T-helper 2 cell (primary cell): Measurements from ENCODE around the gene DLGAP4.

Experiments used
- DNase-seq, 5 experiments: peaks; one replicate each; pipeline versions ENCODE4 v3.0.0 to v3.0.0-alpha.2; 2012 to 2022

DLGAP4 gene

DNA sequence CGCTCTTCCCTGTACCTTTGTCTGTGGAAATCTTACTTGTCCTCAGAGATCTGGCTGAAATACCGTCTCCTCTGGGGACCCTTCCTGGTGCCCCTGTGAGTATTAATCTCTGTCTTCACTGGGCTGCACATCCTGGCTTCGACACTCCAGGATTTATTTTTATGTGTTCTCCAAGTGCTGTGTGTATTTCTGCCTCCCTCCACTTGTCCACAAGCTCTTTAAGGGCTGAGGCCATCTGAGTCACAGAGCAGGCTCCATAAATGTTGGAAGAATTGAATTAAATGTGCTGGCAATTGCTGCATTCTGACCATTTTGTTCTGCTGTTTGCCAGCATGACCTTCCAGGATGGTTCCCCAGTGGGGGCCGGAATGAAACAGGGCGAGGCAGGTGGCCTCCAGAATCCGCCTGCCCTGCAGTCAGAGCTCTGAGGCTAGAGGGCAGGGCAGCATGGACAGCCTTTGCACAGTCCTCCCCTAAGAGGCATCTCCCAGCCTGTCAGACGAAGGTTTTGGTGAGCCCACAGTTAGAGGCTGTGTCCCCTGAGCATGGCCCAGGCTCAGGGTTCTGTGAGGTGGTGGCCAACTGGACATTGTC, 105.8 kb downstream of the DLGAP4 start:
- DNase-seq = no peak

DNA sequence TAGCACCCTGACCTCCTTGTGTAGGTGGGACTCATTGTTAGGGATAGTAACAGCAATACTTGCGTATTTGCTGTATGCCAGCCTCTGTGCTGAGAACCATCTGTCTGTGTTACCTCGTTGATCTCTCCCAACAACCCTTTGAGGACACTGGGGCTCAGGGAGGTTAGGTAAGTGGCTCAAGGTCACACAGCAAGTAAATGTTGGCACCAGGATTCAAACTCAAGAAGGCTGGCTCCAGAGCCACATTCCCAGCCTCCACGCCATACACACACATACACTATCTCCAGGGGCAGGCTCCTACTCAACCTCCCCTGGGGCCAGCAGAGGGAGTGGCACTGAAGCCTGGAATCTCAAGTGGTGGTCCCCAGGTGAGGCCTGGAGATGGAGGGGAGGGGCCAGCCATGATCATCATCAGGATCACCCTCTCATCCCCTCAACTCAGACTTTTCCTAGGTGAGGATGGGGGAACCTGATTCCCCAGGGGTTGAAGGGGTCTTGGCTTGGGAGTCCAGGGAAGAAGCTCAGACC, 109.4 kb downstream of the DLGAP4 start:
- DNase-seq = no peak

DNA sequence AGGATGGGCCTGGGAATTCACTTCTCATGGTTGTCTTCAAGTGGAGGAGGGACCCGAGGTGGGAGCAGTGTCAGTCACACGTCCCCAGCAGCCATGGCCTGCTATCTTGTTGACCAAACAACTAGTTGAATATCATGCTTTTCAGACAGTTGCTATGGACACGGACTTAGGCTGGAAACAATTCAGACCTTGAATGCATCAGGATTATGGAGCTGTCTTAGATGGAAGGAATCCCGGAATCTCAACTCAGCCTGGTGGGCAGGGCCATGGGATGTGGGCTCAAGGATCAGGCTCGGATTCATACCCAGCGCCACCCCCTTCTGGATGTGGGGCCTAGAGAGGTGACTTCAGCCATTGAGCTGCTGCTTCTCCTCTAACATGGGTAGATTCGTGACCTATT, 112.6 kb downstream of the DLGAP4 start:
- no peak for DNase-seq

DNA sequence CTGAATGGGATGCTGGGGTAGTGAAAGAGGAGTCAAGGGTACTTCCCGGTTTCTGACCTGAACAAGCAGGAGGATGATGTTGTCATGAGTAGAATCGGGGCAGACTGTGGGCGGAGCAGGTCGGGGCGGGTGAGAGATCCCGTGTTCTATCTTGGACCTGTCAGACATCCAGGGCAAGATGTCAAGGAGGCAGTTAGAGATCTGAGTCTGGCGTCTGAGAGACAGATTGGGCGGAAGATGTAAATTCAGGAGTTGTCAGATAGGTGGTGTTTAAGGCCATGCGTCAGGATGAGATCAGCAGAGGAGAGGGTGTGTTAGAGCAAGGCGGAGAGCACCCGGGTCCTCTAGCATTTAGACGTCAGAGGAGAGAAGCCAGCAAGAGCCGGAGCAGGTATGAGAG, 115.5 kb downstream of the DLGAP4 start:
- DNase-seq = no peak

DNA sequence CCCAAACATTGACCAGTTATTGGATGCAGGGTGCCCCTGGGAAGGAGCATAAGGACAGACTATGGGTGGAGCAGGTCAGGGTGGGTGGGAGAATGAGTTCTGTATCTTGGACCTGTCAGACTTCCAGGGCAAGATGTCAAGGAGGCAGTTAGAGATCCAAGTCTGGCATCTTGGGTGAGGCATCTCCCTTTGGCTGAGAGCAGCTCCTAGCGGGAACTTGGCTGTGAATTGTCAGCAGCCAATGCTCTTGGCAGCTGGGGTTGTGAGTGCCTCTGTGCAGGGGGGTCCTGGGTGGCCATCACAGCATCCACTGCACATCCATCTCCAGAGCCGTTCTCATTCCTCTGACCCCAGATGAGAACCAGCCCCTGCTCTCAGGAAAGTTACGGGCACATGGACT, 118.2 kb downstream of the DLGAP4 start:
- no peak for DNase-seq

DNA sequence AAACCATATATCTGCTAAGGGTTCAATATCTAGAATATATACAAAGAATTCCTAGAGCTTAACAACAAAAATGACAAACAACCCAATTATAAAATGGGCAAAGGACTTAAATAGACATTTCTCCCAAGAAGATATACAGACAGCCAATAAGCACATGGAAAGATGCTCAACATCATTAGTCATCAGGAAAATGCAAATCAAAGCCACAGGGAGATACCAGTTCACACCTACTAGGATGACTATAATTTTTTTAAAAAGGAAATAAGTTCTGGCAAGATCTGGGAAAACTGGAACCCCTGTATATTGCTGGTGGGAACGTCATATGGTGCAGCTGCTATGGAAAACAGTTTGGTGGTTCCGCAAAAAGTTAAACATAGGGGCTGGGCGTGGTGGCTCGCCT, 119.0 kb downstream of the DLGAP4 start:
- no peak for DNase-seq

DNA sequence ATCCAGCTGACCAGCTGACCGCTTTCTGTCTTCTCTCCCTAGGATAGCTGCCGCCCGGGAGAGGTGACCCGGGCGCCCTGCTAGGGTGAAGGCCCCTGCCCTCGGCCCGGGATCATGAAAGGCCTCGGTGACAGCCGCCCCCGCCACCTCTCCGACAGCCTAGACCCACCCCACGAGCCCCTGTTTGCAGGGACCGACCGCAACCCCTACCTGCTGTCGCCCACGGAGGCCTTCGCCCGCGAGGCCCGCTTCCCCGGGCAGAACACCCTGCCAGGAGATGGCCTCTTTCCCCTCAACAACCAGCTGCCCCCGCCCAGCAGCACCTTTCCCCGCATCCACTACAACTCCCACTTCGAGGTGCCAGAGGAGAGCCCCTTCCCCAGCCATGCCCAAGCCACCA, 125.5 kb downstream of the DLGAP4 start:
- no peak for DNase-seq

DNA sequence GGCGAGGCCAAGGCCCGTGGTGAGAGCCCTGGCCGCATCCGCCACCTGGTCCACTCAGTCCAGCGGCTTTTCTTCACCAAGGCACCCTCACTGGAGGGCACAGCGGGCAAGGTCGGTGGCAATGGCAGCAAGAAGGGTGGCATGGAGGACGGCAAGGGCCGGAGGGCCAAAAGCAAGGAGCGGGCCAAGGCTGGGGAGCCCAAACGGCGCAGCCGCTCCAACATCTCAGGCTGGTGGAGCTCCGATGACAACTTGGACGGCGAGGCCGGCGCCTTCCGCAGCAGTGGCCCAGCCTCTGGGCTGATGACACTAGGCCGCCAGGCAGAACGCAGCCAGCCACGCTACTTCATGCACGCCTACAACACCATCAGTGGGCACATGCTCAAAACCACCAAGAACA, 126.0 kb downstream of the DLGAP4 start:
- no peak for DNase-seq

DNA sequence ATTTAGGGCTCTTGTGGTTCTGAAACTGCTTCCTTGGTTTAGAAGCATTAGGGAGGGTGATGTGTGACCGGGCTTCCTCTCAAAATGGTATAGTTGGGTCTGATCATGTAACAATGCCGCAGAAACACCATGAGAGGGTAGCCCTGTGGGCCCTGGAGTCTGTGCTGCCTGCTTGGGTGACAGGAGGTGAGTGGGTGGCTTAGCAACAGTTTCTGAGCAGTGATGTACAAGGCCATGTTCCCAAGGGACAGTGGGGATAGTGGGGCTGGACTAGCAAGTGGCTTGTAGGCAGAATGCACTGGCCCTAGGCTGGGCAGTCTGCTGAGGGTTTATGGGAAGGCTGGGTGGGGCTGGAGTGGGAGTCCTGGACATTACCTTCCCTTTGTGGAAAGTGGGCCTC, 128.2 kb downstream of the DLGAP4 start:
- DNase-seq = no peak

DNA sequence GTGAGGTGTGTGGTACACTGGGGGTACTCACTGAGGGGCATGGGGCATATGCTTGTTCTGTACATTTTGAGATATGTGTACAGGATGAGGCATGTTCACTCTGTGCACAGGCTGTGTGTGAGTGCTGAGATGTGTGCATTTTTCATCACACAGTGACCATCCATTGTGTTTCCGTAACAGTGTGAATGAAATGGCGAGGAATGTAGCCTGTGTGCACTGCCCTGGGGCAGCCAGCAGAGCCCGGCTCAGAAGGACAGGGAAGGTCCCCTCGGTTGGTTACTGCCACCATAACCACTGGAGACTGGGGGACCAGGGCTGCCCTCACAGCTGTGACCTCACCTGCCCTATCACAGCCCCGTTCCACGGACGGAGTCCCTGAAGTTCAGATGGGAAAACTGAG, 129.0 kb downstream of the DLGAP4 start:
- DNase-seq = no peak

DNA sequence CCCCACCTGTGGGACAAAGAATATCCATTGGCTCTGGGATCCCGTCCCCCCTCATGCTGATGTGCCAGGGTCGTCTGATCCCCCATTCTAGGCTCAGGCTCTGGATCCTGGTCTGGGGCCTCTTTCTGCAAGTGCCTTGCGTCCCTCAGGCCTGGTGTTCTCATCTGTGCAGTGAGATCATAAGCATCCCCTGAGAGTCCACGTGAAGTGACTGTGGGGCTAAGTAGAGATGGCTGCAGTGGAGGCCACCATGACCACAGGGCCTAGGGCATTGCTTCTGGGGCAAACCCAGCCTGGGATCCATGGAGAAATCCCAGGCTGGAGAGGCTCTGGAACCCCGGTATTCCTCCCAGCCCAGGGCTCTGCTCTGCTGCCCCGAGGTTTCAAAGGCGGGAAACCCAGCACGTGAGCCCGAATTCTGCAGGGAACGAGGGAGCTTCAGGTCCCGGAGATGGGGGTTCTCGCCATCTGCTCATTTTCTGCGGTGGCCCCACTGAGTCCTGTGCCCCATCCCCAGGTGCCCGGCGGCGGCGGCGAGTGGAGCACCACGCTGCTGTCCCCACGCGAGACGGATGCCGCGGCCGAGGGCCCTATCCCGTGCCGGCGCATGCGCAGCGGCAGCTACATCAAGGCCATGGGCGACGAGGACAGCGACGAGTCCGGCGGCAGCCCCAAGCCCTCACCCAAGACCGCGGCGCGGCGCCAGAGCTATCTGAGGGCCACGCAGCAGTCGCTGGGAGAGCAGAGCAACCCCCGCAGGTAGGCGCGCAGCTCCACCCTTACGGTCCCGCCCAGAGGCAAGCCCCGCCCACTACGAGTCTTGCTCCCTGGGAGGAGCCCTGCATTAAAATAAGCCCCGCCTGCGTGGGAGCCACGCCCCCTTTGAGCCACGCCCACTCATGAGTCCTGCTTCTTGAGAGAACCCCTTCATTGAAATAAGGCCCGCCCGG, 129.7 kb downstream of the DLGAP4 start:
- peak; percentile 70 to 84 (median 77) for DNase-seq

DNA sequence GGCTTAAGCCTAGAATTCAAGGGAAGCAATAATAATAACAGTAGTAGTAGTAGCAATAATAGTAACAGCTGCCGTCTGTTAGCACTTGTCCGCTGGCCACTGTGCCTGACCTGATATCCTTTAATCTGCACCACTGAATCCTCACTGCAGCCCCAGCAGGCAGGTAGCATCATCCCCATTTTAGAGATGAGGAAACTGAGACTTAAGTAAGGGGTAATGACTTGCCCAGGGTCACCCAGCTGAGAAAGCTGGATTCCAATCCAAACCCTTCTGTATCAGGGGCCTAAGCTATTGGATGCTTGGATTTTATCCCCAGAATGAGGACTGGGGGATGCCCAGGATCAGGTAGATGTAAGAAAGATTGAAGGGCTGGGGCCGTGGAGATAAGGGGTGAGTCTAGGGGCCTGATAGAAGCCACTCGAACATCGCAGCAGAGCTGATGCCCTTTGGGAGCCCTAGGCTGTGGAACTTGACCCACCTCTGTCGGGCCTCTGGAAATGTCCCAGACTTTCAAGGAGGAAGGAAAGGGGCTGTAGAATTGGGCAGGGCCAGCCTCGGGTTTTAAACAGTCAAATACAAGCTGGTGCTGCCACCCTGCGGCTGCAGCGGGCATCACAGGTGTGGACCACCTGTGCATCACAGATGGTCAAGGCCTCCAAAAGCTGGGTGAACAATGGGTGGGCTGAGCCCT, 133.0 kb downstream of the DLGAP4 start:
- DNase-seq = peak; percentile 18 to 55 (median 37)

DNA sequence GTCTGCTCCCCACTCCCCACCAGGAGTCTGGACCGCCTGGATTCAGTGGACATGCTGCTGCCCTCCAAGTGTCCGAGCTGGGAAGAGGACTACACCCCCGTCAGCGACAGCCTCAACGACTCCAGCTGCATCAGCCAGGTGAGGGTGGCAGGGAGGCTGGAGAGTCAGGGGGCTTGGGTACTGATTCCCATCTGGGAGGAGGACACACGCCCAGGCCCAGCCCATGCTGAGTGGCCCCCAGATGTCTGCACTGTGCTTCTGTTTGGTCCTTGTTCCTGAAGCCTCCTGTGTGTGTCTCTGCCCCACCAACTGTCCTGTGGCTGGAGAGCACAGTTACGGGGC, 133.6 kb downstream of the DLGAP4 start:
- DNase-seq = no peak

DNA sequence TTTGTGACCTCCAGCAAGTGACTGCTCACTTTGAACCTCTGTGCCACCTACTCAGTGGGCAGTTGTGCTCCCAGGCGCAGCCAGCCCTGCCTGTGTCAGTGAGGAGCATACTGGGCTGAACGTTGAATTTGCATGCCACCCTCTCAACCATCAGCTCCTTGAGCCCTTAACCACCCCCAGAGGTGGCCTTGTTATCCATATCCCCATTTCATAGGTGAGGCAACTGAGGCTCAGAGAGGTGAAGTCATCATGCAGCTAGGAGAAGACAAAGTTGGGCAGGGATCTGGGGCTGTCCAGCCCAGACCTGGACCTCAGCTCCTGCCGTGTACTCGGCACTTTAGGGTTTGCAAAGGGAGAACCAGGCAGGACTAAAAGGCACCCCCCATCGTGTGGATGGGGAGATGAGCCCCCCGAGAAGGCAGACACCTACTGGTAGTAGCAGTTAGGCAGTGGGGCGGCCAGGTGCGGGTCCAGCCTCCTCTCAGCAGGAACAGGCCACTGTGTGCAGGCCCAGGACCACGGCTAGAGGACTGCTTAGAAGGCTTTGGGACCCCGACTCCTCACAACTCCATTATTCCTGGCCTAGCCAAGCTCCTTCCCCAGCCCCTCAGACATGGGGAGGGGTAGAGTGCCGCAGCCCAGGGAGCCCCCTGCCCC, 134.4 kb downstream of the DLGAP4 start:
- DNase-seq = no peak

DNA sequence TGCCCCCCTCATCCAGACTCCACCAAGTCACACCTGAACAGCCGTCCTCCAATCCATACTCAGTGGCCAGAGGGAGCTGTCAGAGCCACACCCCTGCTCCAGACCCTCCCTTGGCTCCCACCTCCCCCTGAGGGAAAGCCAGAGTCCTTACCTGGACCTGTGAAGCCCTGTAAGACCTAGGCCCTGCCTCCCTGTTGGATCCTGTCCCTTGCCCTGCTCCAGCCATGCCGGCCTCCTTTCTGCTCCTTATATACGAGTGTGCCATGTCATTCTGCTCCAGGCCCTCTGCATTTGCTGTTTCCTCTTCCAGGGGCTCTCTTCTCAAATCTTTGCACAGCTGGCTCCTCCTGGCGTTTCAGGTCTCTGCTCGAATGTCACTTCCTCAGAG, 134.9 kb downstream of the DLGAP4 start:
- DNase-seq = no peak

DNA sequence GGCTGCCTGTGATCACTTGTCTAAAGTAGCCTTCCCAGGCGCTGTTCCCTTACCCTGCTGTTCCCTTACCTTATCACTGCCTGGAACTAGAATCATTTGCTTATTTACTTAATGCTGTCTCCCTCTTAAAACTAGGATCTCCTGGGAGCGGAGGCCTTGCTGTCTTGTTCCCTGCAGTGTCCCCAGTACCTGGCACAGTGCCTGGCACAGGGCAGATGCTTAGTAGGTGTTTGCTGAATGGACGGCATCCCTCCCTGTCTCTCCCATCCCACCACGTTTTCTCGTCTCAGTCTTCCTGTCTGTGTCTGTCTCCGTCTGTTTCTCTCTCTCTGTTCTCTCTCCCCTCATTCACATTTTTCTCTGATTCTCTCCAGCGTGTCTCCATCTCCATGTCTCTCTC, 135.3 kb downstream of the DLGAP4 start:
- DNase-seq = no peak

DNA sequence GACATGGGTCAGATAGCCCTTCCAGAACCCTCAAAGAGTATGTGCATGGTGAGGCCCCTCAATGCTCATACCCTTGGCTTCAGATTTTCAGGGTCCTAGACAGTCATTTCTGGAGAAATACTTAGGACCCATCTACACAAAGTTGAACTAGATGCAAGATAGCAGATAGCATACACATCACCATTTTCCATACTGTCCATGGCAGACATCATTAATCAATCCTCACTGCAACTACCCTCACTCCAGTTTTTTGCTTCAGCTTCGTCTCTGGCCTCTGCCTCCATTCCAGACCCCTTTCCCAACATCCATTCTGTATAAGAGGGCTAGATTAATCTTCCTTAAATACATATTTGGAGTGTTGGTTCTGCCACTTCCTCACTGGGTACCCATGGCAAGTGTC, 139.7 kb downstream of the DLGAP4 start:
- no peak for DNase-seq

DNA sequence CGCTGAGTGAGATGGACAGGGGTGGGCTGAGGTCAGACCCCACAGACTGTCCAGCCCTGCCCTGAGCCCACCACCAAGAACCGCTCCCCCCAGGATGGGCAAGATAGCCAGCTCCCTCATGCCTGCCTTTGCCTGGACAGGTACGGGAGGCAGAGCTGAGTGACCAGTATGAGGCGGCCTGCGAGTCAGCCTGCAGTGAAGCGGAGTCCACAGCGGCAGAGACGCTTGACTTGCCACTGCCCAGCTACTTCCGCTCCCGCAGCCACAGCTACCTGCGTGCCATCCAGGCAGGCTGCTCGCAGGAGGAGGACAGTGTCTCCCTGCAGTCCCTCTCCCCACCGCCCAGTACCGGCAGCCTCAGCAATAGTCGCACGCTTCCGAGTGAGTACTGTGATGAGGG, 140.4 kb downstream of the DLGAP4 start:
- no peak for DNase-seq

DNA sequence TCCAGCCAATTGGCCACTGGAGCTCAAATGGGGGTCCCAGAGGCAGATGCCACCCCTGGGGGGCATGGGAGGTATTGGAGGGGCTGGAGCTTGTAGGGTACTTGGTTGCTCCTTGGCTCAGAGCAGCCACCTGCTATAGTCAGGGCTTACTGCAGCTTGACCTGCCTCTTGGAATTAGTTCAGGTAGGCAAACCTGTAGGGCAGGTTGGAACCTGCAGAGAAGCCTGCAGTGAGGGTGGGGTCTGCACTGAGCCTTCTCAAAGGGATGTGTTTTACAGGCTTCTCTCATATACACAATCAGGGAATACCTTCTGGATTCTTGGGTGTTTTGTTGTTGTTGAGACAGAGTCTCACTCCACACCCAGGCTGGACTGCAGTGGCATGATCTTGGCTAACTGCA, 141.0 kb downstream of the DLGAP4 start:
- no peak for DNase-seq

DNA sequence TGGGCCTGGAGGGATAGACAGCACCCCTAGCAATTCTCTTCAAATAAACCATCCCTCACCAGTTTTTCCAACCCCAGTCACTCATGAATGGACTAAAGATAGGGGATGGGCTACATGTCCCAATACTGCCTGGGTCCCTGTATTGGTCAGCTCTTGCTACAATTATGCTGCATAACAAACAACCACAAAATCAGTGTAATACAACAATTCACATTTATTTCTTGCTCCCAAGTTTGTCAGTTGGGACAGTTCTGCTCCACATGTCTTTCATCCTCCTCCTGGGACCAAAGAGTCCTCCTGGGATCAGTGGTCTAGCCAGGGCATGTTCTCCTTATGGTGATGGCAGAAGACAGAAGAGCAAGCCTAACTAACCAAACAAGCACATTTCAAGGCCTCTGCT, 143.5 kb downstream of the DLGAP4 start:
- no peak for DNase-seq

DNA sequence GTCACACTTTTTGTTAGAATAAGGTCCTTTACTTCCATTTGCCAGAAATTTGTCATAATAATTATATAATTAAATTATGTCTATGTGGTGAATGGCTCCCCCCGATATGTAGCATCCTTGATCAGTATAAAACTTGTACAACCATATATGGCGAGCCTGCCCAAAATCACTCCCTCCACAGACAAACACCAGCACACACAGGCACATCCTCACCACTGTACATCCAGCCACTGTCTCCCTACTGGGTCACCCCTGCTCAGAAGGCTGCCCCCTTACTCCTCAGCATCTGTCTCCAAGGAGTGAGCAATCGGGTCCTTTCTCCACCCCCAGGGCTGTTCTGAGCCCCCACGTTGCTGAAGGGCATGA, 148.2 kb downstream of the DLGAP4 start:
- DNase-seq = no peak

DNA sequence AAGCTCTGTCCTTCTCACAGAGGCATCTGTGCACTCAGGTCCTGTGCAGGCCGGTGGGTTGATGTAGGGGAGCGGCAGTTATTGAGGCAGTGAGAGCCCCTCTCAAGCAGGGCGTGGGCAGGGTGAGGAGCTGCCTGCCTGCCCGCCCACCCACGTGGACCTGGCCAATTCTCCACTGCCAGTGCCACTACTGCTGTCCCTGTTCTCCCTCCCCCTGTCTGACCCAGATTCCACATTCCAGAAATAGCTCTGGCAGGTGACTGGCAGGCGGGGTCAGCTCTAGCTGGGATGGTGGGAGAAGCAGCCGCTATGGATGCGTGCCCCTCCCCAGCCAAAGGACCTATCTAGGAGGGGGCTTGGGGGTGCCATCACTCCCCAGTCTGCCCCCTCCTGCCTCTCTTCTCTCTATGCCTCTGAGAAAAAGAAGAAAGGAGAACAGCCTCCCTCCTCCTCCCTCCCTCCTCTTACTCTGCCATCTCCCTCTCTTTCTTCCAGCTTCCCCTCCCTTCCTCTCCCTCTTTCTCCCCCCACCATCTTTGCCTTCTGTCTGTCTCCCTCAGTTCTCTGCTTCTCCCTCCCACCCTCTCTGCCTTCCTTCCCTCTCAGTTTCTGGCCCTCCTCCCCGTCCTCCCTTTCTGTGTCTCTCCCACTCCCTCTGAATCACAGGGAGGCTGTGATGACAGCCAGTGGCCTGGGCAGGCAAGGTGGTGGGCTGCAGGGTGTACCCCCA, 148.7 kb downstream of the DLGAP4 start:
- no peak for DNase-seq
